Muscle of leg (tissue), 11 donors: ENCODE measurements around the gene CYTL1. TPM values are rescaled to one million over a fixed set of nuclear protein-coding genes. Genes with fewer than 3 reads are reported as not detected.

Experiments used
- DNase-seq: peaks from one replicate; pipeline ENCODE4 v3.0.0; 2013
- H3K27ac ChIP-seq: one replicate; pipeline ENCODE4 v1.5.1; 2013; ENCODE audit warnings: mild to moderate bottlenecking, low read length, control low read depth
- H3K27me3 ChIP-seq: one replicate; pipeline ENCODE4 v1.6.1; 2013; ENCODE audit warnings: low read length; ENCODE audit not compliant: control insufficient read depth, insufficient read depth
- H3K36me3 ChIP-seq: one replicate; pipeline ENCODE4 v1.6.1; 2013; ENCODE audit warnings: low read length; ENCODE audit not compliant: control insufficient read depth, insufficient read depth
- H3K4me1 ChIP-seq: one replicate; pipeline ENCODE4 v1.6.1; 2013; ENCODE audit warnings: low read length; ENCODE audit not compliant: control insufficient read depth, insufficient read depth
- H3K4me3 ChIP-seq: one replicate; pipeline ENCODE4 v1.5.1; 2013; ENCODE audit warnings: low read length, control low read depth
- H3K9me3 ChIP-seq: replicated peaks from 2 replicates; pipeline ENCODE4 v1.6.1; 2013; ENCODE audit warnings: low read depth, low read length; ENCODE audit not compliant: control insufficient read depth
- WGBS: methylation state at CpG from one replicate; pipeline ENCODE4 v1.1.5; 2013; ENCODE audit warnings: missing lambda C conversion rate; ENCODE audit not compliant: insufficient coverage; 5-methylcytosine and 5-hydroxymethylcytosine counted together
- polyA plus RNA-seq, 8 donors: library from polyadenylated mRNA; unstranded; fragments of 120-200 nt; gene quantifications; one replicate each; pipeline versions ENCODE4 v1.2.1 to v1.2.3, GENCODE V29; 2013; ENCODE audit warnings: inconsistent platforms in 1 of 8, low replicate concordance in 1 of 8; ENCODE audit not compliant: insufficient read length in 8 of 8, insufficient read depth in 1 of 8
- total RNA-seq: library from RNA; stranded (reverse); fragments of 120-200 nt; gene quantifications from one replicate; pipeline ENCODE4 v1.2.4, GENCODE V29; 2013

Gene CYTL1
- total and polyA plus RNA-seq, 9 donors = 5.0 to 39.5 (median 10.6) TPM

DNA sequence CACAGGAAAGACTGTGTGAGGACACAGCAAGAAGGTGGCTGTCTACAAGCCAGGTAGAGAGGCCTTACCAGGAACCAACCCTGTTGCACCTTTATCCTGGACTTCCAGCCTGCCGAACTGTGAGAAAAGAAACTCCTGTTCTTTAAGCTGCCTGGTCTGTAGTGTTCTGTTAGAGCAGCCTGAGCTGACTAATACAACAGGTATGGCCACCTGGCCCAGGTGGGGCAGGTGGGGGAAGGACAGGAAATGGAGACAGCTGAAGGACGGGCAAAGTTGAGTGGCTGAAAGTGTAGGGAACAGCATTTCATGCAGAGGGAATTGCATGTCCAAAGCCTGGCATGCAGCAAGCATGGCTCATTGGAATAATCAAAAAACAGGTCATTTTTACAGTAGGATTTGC, 35.1 kb downstream of the CYTL1 start:
- DNase-seq = no peak
- no peaks in the 10 kb centered on the region for H3K9me3 ChIP-seq
- H3K27me3 ChIP-seq = no peaks in the 10 kb centered on the region
- peaks cover 7% of the 10 kb centered on the region for H3K4me1 ChIP-seq
- no peak overlapping the region for H3K27ac ChIP-seq
- 67% methylated on average over 2 of the region's 2 CpGs for WGBS
- H3K4me3 ChIP-seq = no peak overlapping the region
- H3K36me3 ChIP-seq = no peaks in the 10 kb centered on the region

DNA sequence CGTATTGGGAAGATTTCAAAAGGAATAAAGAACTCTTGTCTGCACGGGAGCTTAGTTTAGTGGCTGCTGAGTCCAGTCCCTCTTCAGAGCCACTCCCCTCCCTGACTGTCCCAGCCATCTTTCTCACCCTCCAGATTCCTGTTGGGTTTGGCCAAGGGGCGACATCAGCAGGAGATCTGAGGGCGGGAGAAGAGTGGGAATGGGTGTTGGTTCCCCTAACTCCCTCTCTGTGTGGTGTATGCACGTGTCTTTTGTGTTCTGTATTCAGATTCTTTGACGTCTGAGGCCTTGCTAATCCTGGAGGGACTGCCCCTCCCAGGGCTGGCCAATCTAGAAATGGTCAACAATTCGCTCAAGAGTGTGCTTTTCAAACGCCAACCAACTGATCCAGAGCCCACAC, 37.4 kb downstream of the CYTL1 start:
- Histone ChIP-seq H3K27me3 (no peaks in the 10 kb centered on the region), H3K27ac (no peak overlapping the region), H3K36me3 (no peaks in the 10 kb centered on the region), H3K9me3 (no peaks in the 10 kb centered on the region), H3K4me1 (peaks cover 7% of the 10 kb centered on the region), H3K4me3 (no peak overlapping the region)
- no peak for DNase-seq
- WGBS = 62% methylated on average over 4 of the region's 8 CpGs

DNA sequence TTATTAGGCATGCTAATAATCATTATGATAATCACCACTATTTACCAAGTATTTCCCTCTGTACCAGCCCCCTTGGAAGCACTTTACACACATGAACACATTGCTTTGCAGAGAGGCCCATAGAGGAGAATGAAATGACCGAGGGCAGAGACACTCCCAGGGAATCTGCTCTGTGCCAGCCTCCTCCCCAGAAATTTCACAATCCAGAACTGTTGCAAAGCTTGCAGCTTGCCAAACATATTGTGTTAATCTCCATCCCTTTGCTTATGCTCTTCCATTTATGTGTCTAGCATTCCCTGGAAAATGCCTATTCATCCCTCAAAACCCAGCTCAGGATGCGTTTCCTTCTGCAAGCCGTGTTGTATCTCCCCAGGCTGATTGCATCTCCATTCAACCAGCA, 37.8 kb downstream of the CYTL1 start:
- H3K27ac ChIP-seq = no peak overlapping the region
- no peaks in the 10 kb centered on the region for H3K36me3 ChIP-seq
- 33% methylated on average over 2 of the region's 3 CpGs for WGBS
- DNase-seq = peak; percentile 81
- H3K4me3 ChIP-seq = no peak overlapping the region
- no peaks in the 10 kb centered on the region for H3K27me3 ChIP-seq
- H3K9me3 ChIP-seq = no peaks in the 10 kb centered on the region
- peaks cover 7% of the 10 kb centered on the region for H3K4me1 ChIP-seq

DNA sequence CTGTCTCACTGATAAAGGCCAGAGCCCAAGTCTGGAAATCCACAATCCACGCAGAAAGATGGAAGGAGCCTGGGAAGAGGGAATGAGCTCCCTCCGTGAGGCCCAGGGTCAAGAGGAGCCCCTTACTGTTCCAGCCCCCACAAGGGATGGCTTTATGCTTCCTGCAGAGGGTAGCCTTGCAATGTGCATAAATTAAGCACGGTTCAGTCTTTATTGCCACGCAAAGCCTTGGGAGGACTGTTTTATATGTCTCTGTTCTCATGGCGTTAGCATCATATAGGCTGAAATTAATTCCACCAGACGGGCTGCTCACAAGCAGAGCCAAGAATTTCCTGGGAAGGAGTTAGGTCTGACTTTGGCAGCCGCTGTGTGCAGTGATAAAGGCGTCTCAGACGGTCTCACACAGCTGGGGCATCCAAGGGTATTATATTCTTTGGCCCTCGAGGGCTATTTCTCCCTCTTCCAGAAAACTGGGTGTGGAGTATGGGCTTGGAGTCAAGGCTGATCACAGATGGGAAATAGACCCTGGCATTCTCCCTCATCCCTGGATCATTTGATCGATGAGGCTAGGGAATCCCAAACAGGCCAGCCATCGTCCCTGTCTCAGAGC, 38.5 kb downstream of the CYTL1 start:
- peak; percentile 83 for DNase-seq
- 20% methylated on average over 7 of the region's 12 CpGs for WGBS

DNA sequence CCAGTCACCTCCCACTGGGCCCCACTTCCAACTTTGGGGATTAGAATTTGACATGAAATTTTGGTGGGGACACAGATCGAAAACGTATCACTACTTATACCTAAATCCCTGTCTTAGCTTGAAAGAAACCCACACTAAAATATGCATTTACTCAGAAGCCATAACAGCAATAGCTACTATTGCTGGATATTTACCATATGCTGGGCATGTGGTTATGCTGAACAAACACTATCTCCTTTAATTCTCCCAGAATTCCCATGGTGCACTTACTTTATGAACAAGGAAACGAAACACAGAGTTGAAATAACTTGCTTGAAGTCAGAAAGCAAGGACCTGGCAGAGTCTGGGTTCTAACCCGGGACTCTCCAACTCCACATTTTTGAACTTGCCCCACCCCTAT, 39.3 kb downstream of the CYTL1 start:
- peaks cover 7% of the 10 kb centered on the region for H3K4me1 ChIP-seq

More for the DNA sequence above, 38.5 kb downstream of the CYTL1 start:
- Histone ChIP-seq H3K27me3 (no peaks in the 10 kb centered on the region), H3K27ac (no peak overlapping the region), H3K36me3 (no peaks in the 10 kb centered on the region), H3K4me3 (no peak overlapping the region), H3K4me1 (peaks cover 7% of the 10 kb centered on the region), H3K9me3 (no peaks in the 10 kb centered on the region)

DNA sequence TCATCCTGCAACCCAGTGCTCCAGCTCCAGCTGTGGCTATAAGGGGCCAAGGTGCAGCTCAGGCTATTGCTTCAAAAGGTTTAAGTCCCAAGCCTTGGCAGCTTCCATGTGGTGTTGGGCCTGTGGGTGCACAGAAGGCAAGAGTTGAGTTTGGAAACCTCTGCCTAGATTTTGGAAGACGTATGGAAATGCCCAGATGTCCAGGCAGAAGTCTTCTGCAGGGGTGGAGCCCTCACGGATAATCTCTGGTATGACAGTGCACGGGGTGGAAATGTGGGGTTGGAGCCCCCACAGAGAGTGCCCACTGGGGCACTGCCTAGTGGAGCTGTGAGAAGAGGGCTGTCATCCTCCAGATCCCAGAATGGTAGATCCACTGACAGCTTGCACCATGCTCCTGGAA, 44.5 kb downstream of the CYTL1 start:
- Histone ChIP-seq H3K36me3 (no peaks in the 10 kb centered on the region), H3K9me3 (peaks cover 7% of the 10 kb centered on the region), H3K4me3 (no peak overlapping the region), H3K27ac (no peak overlapping the region), H3K27me3 (no peaks in the 10 kb centered on the region), H3K4me1 (no peaks in the 10 kb centered on the region)
- WGBS = 89% methylated on average over 3 of the region's 3 CpGs
- DNase-seq = no peak

More for the DNA sequence above, 39.3 kb downstream of the CYTL1 start:
- WGBS = no CpG with 5 or more reads among the region's 4 CpGs
- no peaks in the 10 kb centered on the region for H3K27me3 ChIP-seq
- H3K9me3 ChIP-seq = peaks cover under 1% of the 10 kb centered on the region
- no peak overlapping the region for H3K27ac ChIP-seq
- no peak for DNase-seq
- no peak overlapping the region for H3K4me3 ChIP-seq
- no peaks in the 10 kb centered on the region for H3K36me3 ChIP-seq

DNA sequence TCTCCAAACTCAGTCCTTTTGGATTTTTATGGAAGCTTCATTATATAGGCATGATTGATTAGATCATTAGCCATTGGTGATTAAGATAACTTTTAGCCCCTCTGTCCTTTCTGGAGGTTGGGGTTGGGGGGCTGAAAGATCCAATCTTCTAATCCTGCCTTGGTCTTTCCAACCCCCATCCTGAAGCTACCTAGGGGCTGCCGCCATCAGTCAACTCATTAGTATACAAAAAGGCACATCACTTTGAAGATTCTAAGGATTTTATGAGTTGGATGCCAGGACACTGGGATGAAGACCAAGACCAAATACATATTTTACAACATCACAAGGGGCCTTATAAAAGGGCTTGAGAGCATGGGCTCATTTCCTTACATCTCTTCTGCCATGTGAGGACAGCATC, 47.5 kb downstream of the CYTL1 start:
- Histone ChIP-seq H3K9me3 (peaks cover 7% of the 10 kb centered on the region), H3K27me3 (no peaks in the 10 kb centered on the region), H3K36me3 (no peaks in the 10 kb centered on the region), H3K4me3 (no peak overlapping the region), H3K27ac (no peak overlapping the region), H3K4me1 (no peaks in the 10 kb centered on the region)
- WGBS = no CpG with 5 or more reads among the region's 1 CpG
- DNase-seq = no peak

DNA sequence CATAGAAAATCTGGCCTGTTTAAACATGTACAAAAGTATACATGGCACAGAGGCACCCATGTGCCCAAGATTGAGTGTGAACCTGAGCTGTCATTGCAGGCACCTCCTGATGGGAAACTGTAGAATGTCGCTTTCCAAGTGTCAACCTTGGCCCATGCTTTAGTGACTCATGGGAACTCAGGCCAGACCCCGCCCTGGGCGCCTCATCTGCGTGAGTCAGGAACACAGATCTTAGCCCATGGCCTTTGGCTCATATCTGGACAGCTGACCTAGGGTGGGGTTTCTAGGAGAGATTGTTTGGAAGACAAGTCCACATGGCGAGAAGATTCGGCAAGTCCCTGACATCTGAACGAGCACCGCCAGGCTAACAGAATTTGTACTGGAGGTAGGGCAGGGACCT, 50.0 kb downstream of the CYTL1 start:
- H3K27ac ChIP-seq = no peak overlapping the region
- 76% methylated on average over 4 of the region's 8 CpGs for WGBS
- no peak for DNase-seq

DNA sequence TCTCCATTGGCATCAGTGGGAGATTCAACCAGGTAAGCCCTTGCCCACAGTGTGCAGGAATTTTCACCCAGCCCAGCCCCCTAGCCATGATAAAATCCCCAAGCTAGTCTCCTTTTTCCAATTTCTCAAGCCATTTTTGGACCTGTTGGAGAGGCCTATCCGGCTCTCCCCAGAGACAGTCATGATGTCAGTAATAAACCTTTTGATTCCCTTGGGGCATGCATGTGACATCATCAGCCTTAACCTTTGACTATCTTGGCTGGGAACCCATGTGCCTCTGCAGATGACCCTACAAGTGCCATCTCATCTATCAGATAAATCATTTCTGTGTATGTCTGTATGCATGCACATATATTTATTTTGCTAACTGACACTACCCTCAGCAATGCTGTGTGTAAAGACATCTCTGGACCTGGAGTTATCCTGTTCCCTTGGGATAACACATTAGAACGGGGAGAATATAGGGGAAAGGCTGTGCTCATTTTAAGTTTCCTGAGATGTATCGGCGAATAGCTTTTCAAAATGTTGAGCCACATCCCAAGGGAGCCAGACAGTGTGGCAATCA, 51.0 kb downstream of the CYTL1 start:
- no peak for DNase-seq
- Histone ChIP-seq H3K4me3 (no peak overlapping the region), H3K36me3 (no peaks in the 10 kb centered on the region), H3K27ac (no peak overlapping the region), H3K27me3 (no peaks in the 10 kb centered on the region), H3K9me3 (peaks cover 3% of the 10 kb centered on the region), H3K4me1 (no peaks in the 10 kb centered on the region)
- WGBS = 77% methylated on average over 4 of the region's 4 CpGs

More for the DNA sequence above, 50.0 kb downstream of the CYTL1 start:
- Histone ChIP-seq H3K4me1 (no peaks in the 10 kb centered on the region), H3K9me3 (no peaks in the 10 kb centered on the region), H3K27me3 (no peaks in the 10 kb centered on the region), H3K4me3 (no peak overlapping the region), H3K36me3 (no peaks in the 10 kb centered on the region)
